PC-3 (cell line): ENCODE data around the gene SDK1. TPM values are rescaled to one million over a fixed set of nuclear protein-coding genes. Genes with fewer than 3 reads are reported as not detected.

ENCODE experiments used
- ATAC-seq: fragments of 200-7000 bp; cut with Tn5 transposase; 2 replicates; pipeline ENCODE4 v1.9.1; 2020; ENCODE audit warnings: mild to moderate bottlenecking, moderate library complexity
- BruUV-seq: library from RNA; stranded (reverse); fragments of 400-500 nt; replicated peaks from 2 replicates; lab custom pipeline; 2021; lab: Mats Ljungman, UMichigan
- CTCF ChIA-PET: fragments of 300-600 bp; sonication (Branson Sonifier 250); formaldehyde crosslinking; loops from one replicate; lab custom pipeline; 2022; ENCODE audit warnings: antibody characterized with exemption; lab: Charles Lee
- POLR2A ChIA-PET: fragments of 300-600 bp; sonication (Branson Sonifier 250); formaldehyde crosslinking; loops from one replicate; lab custom pipeline; 2022; ENCODE audit warnings: antibody characterized with exemption; ENCODE audit not compliant: unreplicated experiment; lab: Charles Lee
- DNase-seq: peaks from one replicate; pipeline ENCODE4 v3.0.0-alpha.2; 2015
- H2AFZ ChIP-seq: fragments of 300-600 bp; sonication (generic); 2 replicates; pipeline ENCODE4 v1.6.0; 2016; ENCODE audit warnings: antibody characterized with exemption, low read length
- H3F3A ChIP-seq: fragments of 300-600 bp; sonication (generic); one replicate; pipeline ENCODE4 v1.6.0; 2017; ENCODE audit warnings: antibody characterized with exemption, low read length, control low read depth, mild to moderate bottlenecking; ENCODE audit not compliant: unreplicated experiment
- H3K27ac ChIP-seq: fragments of 300-600 bp; sonication (generic); 2 replicates; pipeline ENCODE4 v1.5.1; 2016; ENCODE audit warnings: mild to moderate bottlenecking, low read length
- H3K27me3 ChIP-seq: fragments of 300-600 bp; sonication (generic); 2 replicates; pipeline ENCODE4 v1.6.1; 2016; ENCODE audit warnings: low read length, mixed read lengths
- H3K36me3 ChIP-seq: fragments of 300-600 bp; sonication (generic); 2 replicates; pipeline ENCODE4 v1.6.1; 2016; ENCODE audit warnings: low read depth, mixed run types, low read length, mixed read lengths
- H3K4me1 ChIP-seq: fragments of 300-600 bp; sonication (generic); 2 replicates; pipeline ENCODE4 v1.5.1; 2016; ENCODE audit warnings: low read length; ENCODE audit not compliant: insufficient read depth
- H3K4me2 ChIP-seq: fragments of 300-600 bp; sonication (generic); 2 replicates; pipeline ENCODE4 v1.6.0; 2016; ENCODE audit warnings: low read length
- H3K4me3 ChIP-seq: fragments of 300-600 bp; sonication (generic); 2 replicates; pipeline ENCODE4 v1.5.1; 2016; ENCODE audit warnings: mild to moderate bottlenecking, low read length, mixed read lengths
- H3K79me2 ChIP-seq: fragments of 300-600 bp; sonication (generic); 2 replicates; pipeline ENCODE4 v1.6.1; 2017; ENCODE audit warnings: low read length, mixed read lengths
- H3K9ac ChIP-seq: fragments of 300-600 bp; sonication (generic); 2 replicates; pipeline ENCODE4 v1.6.0; 2016; ENCODE audit warnings: mild to moderate bottlenecking, low read length
- H3K9me2 ChIP-seq: fragments of 300-600 bp; sonication (generic); replicated peaks from 2 replicates; pipeline ENCODE4 v1.6.1; 2016; ENCODE audit warnings: mixed run types, low read length, mixed read lengths
- H3K9me3 ChIP-seq: fragments of 300-600 bp; sonication (generic); 2 replicates; pipeline ENCODE4 v1.6.1; 2016; ENCODE audit warnings: low read length, mixed read lengths
- H4K20me1 ChIP-seq: fragments of 300-600 bp; sonication (generic); 2 replicates; pipeline ENCODE4 v1.6.1; 2016; ENCODE audit warnings: low read length, mixed read lengths
- EZH2 ChIP-seq: fragments of 300-600 bp; sonication (generic); IDR thresholded peaks from one replicate; pipeline ENCODE4 v1.6.1; 2017; ENCODE audit warnings: antibody characterized with exemption, mild to moderate bottlenecking, low read length; ENCODE audit not compliant: unreplicated experiment
- EZH2phosphoT487 ChIP-seq: fragments of 300-600 bp; sonication (generic); IDR thresholded peaks from 2 replicates; pipeline ENCODE4 v1.6.1; 2018; ENCODE audit warnings: mild to moderate bottlenecking, antibody characterized with exemption, low read length, borderline replicate concordance
- intact Hi-C: fragments of 100-400 bp; cut with micrococcal nuclease; formaldehyde crosslinking; loops from 2 replicates; pipeline ENCODE4 v1.9.0; 2023
- total RNA-seq: library from RNA; depleted of rRNA; stranded (reverse); fragments of >200 nt; gene quantifications from 2 replicates; pipeline ENCODE4 v1.2.3, GENCODE V29; 2014
- TF ChIP-seq, protein P1 (sequence below): fragments of 300-600 bp; sonication (generic); conservative IDR thresholded peaks from 2 replicates; pipeline ENCODE4 v1.5.1; 2017; ENCODE audit warnings: antibody characterized with exemption, low read depth, mild to moderate bottlenecking, low read length

The SDK1 gene
- total RNA-seq, 1 experiment from 2014 or later: 2.8 TPM

DNA sequence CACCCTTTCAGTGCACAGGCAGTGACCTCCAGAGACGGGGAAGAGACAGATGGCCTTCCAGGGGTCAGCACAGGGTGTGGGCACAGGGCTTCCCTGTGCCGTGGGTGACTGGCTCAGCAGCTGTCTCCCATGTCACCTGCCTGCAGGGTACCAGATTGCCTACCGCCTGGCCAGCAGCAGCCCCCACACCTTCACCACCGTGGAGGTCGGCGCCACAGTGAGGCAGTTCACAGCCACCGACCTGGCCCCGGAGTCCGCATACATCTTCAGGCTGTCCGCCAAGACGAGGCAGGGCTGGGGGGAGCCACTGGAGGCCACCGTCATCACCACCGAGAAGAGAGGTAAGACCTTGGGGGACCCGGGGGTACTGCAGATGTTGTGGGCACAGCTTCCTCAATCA lies 844.5 kb downstream of the SDK1 start:
- Histone ChIP-seq H3K36me3 (no peaks in the 10 kb centered on the region), H3K4me1 (no peaks in the 10 kb centered on the region), H3F3A (no peaks in the 10 kb centered on the region), H3K27ac (no peak overlapping the region), H3K79me2 (no peaks in the 10 kb centered on the region), H4K20me1 (no peaks in the 10 kb centered on the region), H3K4me2 (no peak overlapping the region), H3K9ac (no peak overlapping the region), H3K9me2 (no peaks in the 10 kb centered on the region), H2AFZ (no peak overlapping the region), H3K9me3 (no peaks in the 10 kb centered on the region), H3K4me3 (no peak overlapping the region), H3K27me3 (no peaks in the 10 kb centered on the region)
- intact Hi-C loops: no loop called here
- DNase-seq (no peak), ATAC-seq (no peak)
- no TSS peak for BruUV-seq
- ChIA-PET CTCF (no interaction called here), POLR2A (no interaction called here)
- TF ChIP-seq EZH2phosphoT487: no peak
- no peak for TF ChIP-seq EZH2
- TF ChIP-seq, protein P1, sequence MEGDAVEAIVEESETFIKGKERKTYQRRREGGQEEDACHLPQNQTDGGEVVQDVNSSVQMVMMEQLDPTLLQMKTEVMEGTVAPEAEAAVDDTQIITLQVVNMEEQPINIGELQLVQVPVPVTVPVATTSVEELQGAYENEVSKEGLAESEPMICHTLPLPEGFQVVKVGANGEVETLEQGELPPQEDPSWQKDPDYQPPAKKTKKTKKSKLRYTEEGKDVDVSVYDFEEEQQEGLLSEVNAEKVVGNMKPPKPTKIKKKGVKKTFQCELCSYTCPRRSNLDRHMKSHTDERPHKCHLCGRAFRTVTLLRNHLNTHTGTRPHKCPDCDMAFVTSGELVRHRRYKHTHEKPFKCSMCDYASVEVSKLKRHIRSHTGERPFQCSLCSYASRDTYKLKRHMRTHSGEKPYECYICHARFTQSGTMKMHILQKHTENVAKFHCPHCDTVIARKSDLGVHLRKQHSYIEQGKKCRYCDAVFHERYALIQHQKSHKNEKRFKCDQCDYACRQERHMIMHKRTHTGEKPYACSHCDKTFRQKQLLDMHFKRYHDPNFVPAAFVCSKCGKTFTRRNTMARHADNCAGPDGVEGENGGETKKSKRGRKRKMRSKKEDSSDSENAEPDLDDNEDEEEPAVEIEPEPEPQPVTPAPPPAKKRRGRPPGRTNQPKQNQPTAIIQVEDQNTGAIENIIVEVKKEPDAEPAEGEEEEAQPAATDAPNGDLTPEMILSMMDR: no peak

DNA sequence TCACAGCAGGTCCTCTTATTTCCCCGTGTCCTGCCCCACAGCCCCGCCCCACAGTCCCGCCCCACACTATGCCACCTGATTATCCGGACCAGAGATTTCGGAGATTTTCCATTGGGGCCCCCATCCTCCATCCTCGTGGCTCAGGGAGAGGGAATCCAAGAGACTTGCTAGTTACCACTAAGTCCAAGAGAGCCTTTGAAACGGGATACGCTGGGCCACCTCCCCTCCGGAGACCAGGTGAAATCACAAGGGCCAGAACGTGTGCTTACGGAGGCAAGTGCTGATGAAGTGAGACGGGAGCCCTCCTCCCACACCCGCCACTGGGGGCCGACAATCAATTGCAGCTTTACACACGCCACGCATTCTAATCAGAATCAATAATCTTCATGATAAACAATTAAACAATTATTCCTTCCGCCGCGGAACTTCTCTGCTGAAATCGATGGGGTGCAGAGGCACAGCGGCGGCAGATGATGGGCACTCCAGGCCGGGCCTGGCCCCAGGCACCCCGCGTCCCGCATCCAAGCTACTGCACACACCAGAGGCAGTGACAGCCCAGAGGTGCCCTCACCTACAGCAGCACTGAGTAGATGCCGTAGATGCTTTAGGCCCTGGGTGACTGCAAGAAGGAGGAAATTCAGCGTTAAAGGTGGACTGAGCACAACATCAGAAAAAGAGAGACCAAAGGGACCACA lies 847.0 kb downstream of the SDK1 start:
- Histone ChIP-seq H3K4me3 (no peak overlapping the region), H3K9ac (no peak overlapping the region), H3K36me3 (no peaks in the 10 kb centered on the region), H3K27ac (no peak overlapping the region), H3K4me1 (no peaks in the 10 kb centered on the region), H4K20me1 (no peaks in the 10 kb centered on the region), H3K79me2 (no peaks in the 10 kb centered on the region), H3K27me3 (no peaks in the 10 kb centered on the region), H3K9me2 (no peaks in the 10 kb centered on the region), H3F3A (no peaks in the 10 kb centered on the region), H3K4me2 (no peak overlapping the region), H3K9me3 (no peaks in the 10 kb centered on the region), H2AFZ (no peak overlapping the region)
- ChIA-PET CTCF (no interaction called here), POLR2A (no interaction called here)
- BruUV-seq: no TSS peak
- DNase-seq: no peak
- TF ChIP-seq EZH2phosphoT487 (no peak), EZH2 (no peak)
- TF ChIP-seq, protein P1: no peak
- ATAC-seq: no peak
- intact Hi-C loops: no loop called here

DNA sequence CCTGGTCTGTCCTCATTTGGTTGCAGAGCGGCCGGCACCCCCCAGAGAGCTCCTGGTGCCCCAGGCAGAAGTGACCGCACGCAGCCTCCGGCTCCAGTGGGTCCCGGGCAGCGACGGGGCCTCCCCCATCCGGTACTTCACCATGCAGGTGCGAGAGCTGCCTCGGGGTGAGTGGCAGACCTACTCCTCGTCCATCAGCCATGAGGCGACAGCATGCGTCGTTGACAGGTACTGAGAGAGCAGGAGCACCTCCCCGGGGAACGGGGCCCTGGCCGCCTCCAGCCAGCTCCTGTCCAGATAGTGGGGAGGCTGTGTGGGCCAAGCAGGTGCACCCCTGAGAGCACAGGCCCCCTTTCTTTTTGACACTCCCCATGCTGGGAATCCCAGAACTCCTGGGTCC lies 848.2 kb downstream of the SDK1 start:
- ChIA-PET CTCF (no interaction called here), POLR2A (no interaction called here)
- H3K27ac ChIP-seq: no peak overlapping the region
- BruUV-seq: no TSS peak
- H3K9ac ChIP-seq: no peak overlapping the region
- intact Hi-C loops: no loop called here
- no peak for DNase-seq
- no peaks in the 10 kb centered on the region for H3K9me3 ChIP-seq
- no peak overlapping the region for H2AFZ ChIP-seq
- TF ChIP-seq EZH2phosphoT487 (no peak), EZH2 (no peak)
- TF ChIP-seq, protein P1: no peak
- H3K79me2 ChIP-seq: no peaks in the 10 kb centered on the region
- no peak overlapping the region for H3K4me2 ChIP-seq
- ATAC-seq: no peak
- no peak overlapping the region for H3K4me3 ChIP-seq
- H4K20me1 ChIP-seq: no peaks in the 10 kb centered on the region
- H3K27me3 ChIP-seq: no peaks in the 10 kb centered on the region
- no peaks in the 10 kb centered on the region for H3K36me3 ChIP-seq
- no peaks in the 10 kb centered on the region for H3K9me2 ChIP-seq
- H3F3A ChIP-seq: no peaks in the 10 kb centered on the region
- no peaks in the 10 kb centered on the region for H3K4me1 ChIP-seq
